ENCODE data around the gene GALK1.

GALK1 gene

GRCh38 chr17:75764711-75765421 is at the start of gene GALK1:
Gene GALK1 (minus strand): TSS chr17:75765192. CDS start chr17:75765136, 56 bp downstream.
- no peak within 1 kb of the TSS for H3K27ac ChIP-seq (ENCODE audit: low read depth, low read length, poor library complexity, severe bottlenecking)
- no peak within 1 kb of the TSS for H2AFZ ChIP-seq (ENCODE audit: low read length)

GRCh38 chr17:75814021-75814395 is 49.0 kb upstream of the GALK1 start:
- no peaks in the 10 kb centered on the region for H3K27me3 ChIP-seq (ENCODE audit: insufficient read depth, low read length)
- TF ChIP-seq EZH2 (IDR thresholded peaks at IDR 0.05; ENCODE audit: borderline replicate concordance, low read length) = no peak
- no peak for TF ChIP-seq CTCF (IDR thresholded peaks at IDR 0.05; ENCODE audit: low read length)
- H3K4me1 ChIP-seq (ENCODE audit: insufficient read depth, low read length, severe bottlenecking) = no peaks in the 10 kb centered on the region
- no peaks in the 10 kb centered on the region for H3F3A ChIP-seq (ENCODE audit: insufficient read depth, low read length)
- H3K79me2 ChIP-seq (ENCODE audit: insufficient read depth, low read length) = no peaks in the 10 kb centered on the region
- H3K9me3 ChIP-seq (ENCODE audit: low read length) = no peaks in the 10 kb centered on the region
- H3K36me3 ChIP-seq (ENCODE audit: insufficient read depth, low read length) = peaks cover 89% of the 10 kb centered on the region
- H4K20me1 ChIP-seq (ENCODE audit: insufficient read depth, low read length) = no peaks in the 10 kb centered on the region
- H3K4me3 ChIP-seq (ENCODE audit: low read depth, low read length, poor library complexity, severe bottlenecking) = no peak overlapping the region
- no peak overlapping the region for H3K9ac ChIP-seq (ENCODE audit: low read length)
- H3K9me2 ChIP-seq (ENCODE audit: low read depth, low read length) = no peaks in the 10 kb centered on the region
- no peak overlapping the region for H3K27ac ChIP-seq (ENCODE audit: low read depth, low read length, poor library complexity, severe bottlenecking)
- no peak overlapping the region for H3K4me2 ChIP-seq (ENCODE audit: low read length)
- H2AFZ ChIP-seq (ENCODE audit: low read length) = no peak overlapping the region

More at GRCh38 chr17:75764711-75765421, at the start of gene GALK1:
- Histone ChIP-seq H3K9me3 (ENCODE audit: low read length) (no peaks in the 10 kb centered on the region), H4K20me1 (ENCODE audit: insufficient read depth, low read length) (no peaks in the 10 kb centered on the region), H3K27me3 (ENCODE audit: insufficient read depth, low read length) (no peaks in the 10 kb centered on the region), H3K9me2 (ENCODE audit: low read depth, low read length) (no peaks in the 10 kb centered on the region), H3K36me3 (ENCODE audit: insufficient read depth, low read length) (no peaks in the 10 kb centered on the region), H3K9ac (ENCODE audit: low read length) (peak within 1 kb of the TSS; percentile 73), H3K4me3 (ENCODE audit: low read depth, low read length, poor library complexity, severe bottlenecking) (peak within 1 kb of the TSS; percentile 71), H3K79me2 (ENCODE audit: insufficient read depth, low read length) (no peaks in the 10 kb centered on the region), H3K4me1 (ENCODE audit: insufficient read depth, low read length, severe bottlenecking) (peaks cover 11% of the 10 kb centered on the region), H3K4me2 (ENCODE audit: low read length) (peak within 1 kb of the TSS; percentile 90), H3F3A (ENCODE audit: insufficient read depth, low read length) (no peaks in the 10 kb centered on the region)
- peak; percentile 68; the same call in 1 of the 2 replicates for TF ChIP-seq CTCF (IDR thresholded peaks at IDR 0.05; ENCODE audit: low read length)
- no peak for TF ChIP-seq EZH2 (IDR thresholded peaks at IDR 0.05; ENCODE audit: borderline replicate concordance, low read length)

- Histone ChIP-seq H3F3A (ENCODE audit: insufficient read depth, low read length) (no peaks in the 10 kb centered on the region), H4K20me1 (ENCODE audit: insufficient read depth, low read length) (no peaks in the 10 kb centered on the region), H3K4me1 (ENCODE audit: insufficient read depth, low read length, severe bottlenecking) (peaks cover 4% of the 10 kb centered on the region), H2AFZ (ENCODE audit: low read length) (no peak overlapping the region), H3K4me2 (ENCODE audit: low read length) (no peak overlapping the region), H3K36me3 (ENCODE audit: insufficient read depth, low read length) (peaks cover 86% of the 10 kb centered on the region), H3K9me3 (ENCODE audit: low read length) (no peaks in the 10 kb centered on the region), H3K27ac (ENCODE audit: low read depth, low read length, poor library complexity, severe bottlenecking) (no peak overlapping the region), H3K4me3 (ENCODE audit: low read depth, low read length, poor library complexity, severe bottlenecking) (no peak overlapping the region), H3K9ac (ENCODE audit: low read length) (no peak overlapping the region), H3K9me2 (ENCODE audit: low read depth, low read length) (no peaks in the 10 kb centered on the region), H3K79me2 (ENCODE audit: insufficient read depth, low read length) (no peaks in the 10 kb centered on the region; the same call in 1 of the 2 replicates), H3K27me3 (ENCODE audit: insufficient read depth, low read length) (no peaks in the 10 kb centered on the region)
- TF ChIP-seq EZH2 (IDR thresholded peaks at IDR 0.05; ENCODE audit: borderline replicate concordance, low read length) = no peak
- TF ChIP-seq CTCF (IDR thresholded peaks at IDR 0.05; ENCODE audit: low read length) = no peak
Measured at GRCh38 chr17:75813081-75814020, 48.4 kb upstream of the GALK1 start.
